HG02759 (cell line): Measurements from ENCODE around the gene DOK5.
A peak's percentile ranks its signal among the peaks of the same experiment; 100 is the strongest.

Experiments
- ATAC-seq: cut with Tn5 transposase; IDR thresholded peaks from one replicate; pipeline ENCODE4 v1.9.1; 2021; ENCODE audit warnings: mild to moderate bottlenecking, moderate library complexity; ENCODE audit not compliant: unreplicated experiment

The DOK5 gene

GRCh38 chr20:54606380-54606779 lies 131.0 kb downstream of the DOK5 start:
- peak; percentile 48 for ATAC-seq

- no peak for ATAC-seq
These were observed 132.8 kb downstream of the DOK5 start for GRCh38 chr20:54608039-54608745.

GRCh38 chr20:54608943-54609342 lies 133.6 kb downstream of the DOK5 start:
- no peak for ATAC-seq

GRCh38 chr20:54611708-54612412 lies 136.5 kb downstream of the DOK5 start:
- no peak for ATAC-seq

DNA sequence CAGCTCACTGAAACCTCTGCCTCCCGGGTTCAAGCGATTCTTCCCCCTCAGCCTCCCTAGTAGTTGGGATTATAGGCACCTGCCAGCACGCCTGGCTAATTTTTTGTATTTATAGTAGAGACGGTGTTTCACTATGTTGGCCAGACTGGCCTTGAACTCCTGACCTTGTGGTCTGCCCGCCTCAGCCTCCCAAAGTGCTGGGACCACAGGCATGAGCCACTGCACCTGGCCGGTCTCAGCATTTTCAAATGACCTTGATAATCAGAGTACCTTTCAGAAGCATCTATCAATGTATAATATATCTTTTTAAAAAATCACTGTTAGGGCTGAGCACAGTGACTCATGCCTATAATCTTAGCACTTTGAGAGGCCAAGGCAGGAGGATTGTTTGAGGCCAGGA lies 143.0 kb downstream of the DOK5 start:
- ATAC-seq, result no peak

- ATAC-seq, result no peak
These were observed 143.8 kb downstream of the DOK5 start for GRCh38 chr20:54619181-54619580.

DNA sequence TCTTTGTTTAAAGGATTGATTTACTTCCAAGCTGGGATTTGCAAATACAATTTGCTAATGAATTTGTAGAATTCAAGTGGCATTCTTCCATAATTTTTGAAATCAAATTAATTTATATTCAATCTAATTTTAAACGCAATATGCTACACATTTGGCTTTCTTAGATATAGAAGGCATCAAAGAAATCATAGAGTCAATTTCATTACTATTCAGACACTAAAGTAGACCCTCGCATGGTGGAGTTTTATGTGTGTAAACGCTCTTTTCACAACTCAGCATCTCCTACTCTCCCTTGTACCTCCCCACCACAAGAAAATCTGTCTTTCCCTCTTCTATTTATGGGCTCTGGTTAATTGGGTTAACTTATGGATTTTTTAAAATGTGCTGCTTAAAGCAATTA lies 144.3 kb downstream of the DOK5 start:
- no peak for ATAC-seq

DNA sequence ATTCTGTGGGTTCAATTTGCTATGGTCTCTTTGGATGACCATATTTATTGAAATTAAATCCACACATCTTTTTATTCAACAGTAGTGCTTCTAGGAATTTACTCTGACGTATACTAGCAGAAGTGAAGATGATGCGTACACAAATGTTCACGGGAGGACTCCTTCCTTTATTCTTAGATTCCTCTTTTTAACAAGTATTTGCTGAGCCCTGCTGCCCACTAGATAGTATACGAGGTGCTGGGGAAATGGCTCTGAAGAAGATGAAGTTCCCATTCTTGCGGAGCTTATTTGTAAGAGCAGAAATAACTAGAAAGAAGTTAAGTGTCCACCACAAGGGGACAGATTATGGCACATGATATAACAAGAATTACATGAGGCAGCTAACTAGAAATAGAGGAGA lies 145.2 kb downstream of the DOK5 start:
- ATAC-seq, result no peak

- ATAC-seq, result no peak
These were observed 147.2 kb downstream of the DOK5 start for GRCh38 chr20:54622333-54623295.

DNA sequence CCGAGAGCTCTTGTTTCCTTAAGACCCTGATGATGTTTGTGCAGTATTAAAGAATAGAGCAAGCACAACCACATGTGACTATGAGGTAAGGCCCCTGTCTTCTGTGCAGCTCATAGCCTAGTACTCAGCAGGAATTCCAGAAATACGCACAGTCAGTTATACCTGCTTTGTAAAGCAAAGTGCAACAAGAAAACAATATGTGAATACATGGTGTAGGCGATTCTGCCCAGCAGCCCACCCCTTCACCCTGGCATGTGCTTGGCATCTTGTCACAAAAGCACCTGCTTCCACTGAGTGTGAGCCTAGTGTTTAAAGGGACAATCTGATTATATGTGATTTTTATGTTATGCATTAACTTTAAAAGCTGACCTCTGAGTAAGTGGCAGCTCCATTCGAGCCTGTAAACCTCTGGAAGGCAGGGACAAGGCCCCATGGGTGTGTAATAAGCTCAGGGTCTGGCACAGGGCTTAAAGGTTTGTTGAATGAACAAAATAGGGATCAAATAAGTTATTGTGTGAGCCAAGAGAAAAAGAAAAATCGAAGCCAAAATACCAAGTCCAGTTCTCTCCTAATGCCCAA lies 148.7 kb downstream of the DOK5 start:
- no peak for ATAC-seq

DNA sequence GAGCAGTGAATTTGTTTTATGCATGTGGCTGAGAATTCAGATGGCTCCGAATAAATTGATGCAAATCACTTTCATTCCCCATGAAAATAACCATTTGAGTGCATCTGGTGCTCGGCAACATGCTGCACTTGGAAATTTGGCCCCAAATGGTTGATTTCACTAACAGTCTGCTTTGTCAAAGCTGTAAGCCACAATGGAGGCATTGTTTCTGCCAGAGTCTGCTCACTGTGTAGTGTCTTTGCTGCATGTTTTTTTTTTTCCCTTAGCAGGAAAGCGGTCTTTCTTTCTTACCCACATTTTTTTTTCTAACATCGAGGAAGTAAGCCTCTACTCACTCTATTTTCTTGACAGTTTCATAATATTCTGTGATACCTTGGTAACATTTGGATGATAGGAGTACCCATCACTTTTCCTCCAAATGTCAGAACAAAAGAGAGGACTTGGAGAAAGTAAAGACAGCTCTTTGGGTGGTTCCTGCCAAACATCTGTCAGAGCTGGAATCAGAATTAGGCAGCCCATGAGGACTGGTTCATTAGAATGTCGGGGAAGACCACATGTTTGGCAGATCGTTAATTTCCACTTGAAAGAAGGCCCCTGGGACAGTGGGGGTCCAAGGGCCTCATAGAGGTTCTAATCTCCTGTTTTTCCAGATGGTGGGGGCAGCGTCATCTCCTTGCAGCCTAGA lies 149.5 kb downstream of the DOK5 start:
- ATAC-seq, result no peak

- no peak for ATAC-seq
These were observed 150.1 kb downstream of the DOK5 start for GRCh38 chr20:54625497-54625896.

DNA sequence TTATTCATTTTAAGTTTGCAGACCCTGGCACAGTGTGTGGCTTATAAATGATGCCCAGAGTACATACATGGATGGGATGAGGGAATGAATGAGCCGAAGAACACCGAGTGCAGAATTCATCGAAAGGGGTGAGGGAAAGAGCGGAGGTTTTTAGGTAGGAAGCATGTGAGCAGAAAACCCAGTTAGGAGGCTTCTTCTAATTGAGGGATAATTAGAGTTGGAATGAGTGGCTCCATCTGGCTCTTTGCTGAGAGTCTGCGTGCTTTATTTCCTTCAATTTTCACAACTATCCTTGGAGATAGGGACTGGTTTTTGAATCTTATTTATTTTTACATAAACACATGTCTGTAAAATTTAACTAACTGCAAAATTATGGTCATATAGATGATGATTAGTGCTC lies 150.7 kb downstream of the DOK5 start:
- ATAC-seq, result no peak

- ATAC-seq, result no peak
These were observed 154.2 kb downstream of the DOK5 start for GRCh38 chr20:54629632-54630031.

- no peak for ATAC-seq
These were observed 155.2 kb downstream of the DOK5 start for GRCh38 chr20:54630582-54630981.

DNA sequence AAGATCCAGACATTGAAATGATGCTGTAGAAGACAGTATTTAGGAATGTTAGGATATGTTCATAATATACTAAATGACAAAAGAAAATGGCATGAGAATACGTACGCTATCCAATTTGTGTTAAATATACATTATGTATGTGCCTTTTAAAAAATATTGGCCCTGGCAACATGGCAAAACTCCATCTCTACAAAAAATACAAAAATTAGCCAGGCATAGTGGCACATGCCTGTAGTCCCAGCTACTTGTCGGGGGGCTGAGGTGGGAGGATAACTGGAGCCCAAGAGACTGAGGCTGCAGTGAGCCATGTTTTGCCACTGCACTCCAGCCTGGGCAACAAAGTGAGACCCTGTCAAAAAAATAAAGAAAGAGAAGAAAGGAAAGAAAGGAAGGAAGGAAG lies 155.7 kb downstream of the DOK5 start:
- ATAC-seq, result no peak

DNA sequence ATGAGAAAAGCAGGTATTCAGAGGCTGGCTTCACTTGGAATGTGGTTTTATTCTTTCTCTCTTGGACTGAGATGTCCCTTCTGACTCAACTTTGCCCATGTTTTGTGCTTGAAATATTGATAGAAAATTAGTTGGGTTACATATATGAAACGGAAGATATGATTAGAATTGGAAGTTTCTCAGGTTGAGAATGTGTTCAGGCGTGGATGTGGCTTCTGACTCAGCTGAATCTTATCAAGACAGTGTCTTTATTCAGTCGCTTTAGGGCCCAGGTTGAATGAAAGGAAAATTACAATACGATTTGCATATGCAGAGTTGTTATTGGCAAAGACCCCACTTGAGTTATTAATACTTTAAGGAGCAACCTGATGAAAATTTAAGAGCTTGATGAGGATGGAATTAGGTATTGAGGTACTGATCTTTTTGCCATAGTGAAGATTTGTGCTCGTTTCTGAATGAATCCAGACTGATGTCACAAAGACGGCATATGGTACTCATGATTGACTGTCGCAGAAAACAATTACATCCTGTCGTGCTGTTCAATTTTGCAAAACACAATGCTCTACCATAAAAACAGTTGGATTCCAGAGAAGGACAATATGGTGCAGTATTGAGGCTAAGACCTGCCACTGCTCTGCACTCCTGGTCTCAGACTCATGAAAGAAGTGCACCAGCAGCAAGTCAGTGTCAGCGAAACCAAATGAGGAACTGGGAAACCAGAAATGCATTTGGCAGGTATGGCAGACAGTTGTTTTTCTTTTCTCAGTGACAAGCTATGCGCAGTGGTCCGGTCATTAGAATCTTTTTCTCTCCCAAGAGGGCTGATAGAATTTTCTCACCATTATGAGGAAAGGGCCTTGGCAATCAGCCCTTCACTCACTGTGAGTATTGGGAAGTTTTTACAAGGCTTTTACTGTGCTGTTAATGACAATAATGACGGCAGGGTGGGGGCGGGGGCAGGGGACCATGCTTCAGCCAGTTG lies 158.3 kb downstream of the DOK5 start:
- ATAC-seq, result peak; percentile 99

DNA sequence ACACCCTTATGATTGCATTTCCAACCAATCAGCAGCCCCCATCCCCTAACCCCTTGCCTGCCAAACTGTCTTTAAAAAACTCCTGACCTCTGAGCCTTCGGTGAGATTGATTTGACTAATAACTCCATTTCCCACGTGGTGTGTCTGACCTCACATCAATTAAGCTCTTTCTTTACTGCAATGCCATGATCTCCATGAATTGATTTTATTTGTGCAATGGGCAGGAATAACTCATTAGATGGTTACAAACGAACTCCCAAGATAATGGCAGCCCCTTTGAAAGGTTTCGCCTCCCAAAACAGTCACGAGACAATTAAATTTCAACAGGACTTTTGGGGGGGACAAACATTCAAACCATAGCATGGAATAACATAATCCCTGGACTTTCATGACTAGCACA lies 161.2 kb downstream of the DOK5 start:
- ATAC-seq, result no peak

GRCh38 chr20:54639941-54640340 lies 164.5 kb downstream of the DOK5 start:
- ATAC-seq, result no peak
